ENCODE results near the gene TADA3. TPM values are rescaled to one million over a fixed set of nuclear protein-coding genes. Genes with fewer than 3 reads are reported as not detected.

The TADA3 gene
- total RNA-seq, 4 donors from 2014 or later: 45.0 to 61.1 (median 52.2) TPM

DNA sequence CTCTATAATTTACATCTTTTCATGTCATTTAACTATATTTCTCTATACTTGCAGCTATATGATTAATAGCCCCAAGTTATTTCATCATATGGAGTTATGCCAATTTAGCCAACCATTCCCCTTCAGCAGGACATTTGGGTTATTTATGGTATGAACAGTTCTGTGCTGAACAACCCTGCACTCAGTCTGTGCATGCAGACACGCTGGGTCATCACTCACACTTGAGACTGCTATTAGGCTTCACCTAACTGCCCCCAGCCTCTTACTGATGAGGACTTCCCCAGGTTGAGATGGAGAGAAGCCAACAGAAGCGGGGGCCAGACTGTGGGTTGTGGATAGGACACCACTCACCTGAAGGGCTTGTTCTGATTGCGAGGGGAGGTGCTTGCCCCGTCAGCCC is 7.3 kb downstream of the TADA3 start:
- no peak for ATAC-seq (ENCODE audit: low FRiP score)
- DNase-seq (ENCODE audit: low spot score): no peak
- TF ChIP-seq, protein P1, sequence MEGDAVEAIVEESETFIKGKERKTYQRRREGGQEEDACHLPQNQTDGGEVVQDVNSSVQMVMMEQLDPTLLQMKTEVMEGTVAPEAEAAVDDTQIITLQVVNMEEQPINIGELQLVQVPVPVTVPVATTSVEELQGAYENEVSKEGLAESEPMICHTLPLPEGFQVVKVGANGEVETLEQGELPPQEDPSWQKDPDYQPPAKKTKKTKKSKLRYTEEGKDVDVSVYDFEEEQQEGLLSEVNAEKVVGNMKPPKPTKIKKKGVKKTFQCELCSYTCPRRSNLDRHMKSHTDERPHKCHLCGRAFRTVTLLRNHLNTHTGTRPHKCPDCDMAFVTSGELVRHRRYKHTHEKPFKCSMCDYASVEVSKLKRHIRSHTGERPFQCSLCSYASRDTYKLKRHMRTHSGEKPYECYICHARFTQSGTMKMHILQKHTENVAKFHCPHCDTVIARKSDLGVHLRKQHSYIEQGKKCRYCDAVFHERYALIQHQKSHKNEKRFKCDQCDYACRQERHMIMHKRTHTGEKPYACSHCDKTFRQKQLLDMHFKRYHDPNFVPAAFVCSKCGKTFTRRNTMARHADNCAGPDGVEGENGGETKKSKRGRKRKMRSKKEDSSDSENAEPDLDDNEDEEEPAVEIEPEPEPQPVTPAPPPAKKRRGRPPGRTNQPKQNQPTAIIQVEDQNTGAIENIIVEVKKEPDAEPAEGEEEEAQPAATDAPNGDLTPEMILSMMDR (IDR thresholded peaks at IDR 0.05): no peak

DNA sequence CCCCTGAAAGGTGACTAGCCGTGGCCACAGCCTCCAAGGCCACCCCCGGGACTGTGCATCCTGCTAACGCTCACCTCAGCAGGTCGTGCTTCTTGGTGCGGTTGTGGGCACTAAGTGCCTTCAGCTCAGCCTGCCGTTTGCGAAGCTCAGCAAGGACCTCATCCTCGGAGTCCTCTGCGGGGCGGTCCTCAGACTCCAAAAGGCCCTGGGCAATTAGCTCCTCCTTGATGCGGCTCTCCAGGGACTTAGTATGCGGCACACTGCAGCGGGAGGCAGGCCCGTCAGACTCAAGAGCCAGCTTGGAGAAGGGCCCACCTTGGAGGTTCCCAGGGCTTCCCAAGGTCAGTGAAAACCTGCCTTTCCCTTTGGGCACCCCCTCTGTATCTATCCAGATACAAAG is 8.3 kb downstream of the TADA3 start:
- ATAC-seq (ENCODE audit: low FRiP score): no peak
- DNase-seq (ENCODE audit: low spot score): no peak
- TF ChIP-seq, protein P1 (IDR thresholded peaks at IDR 0.05): no peak

DNA sequence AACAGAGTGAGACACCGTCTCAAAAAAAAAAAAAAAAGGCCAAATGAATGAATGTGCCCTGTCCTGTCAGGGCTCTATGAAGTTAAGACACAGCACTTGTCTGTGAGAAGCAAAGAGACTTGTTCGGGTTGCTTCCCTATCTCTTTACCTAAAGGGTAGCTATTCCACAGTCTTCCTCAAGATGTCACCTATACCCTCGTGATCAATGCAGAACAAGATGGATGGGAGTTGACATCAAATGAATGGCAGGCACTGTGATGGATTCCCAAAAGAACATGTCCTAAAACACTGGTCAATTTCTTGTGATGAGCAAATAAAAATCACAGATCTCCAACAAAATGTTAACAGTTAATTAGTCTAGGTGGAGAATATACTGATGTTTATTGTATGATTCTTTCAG is 9.5 kb downstream of the TADA3 start:
- ATAC-seq (ENCODE audit: low FRiP score): no peak
- TF ChIP-seq, protein P1 (IDR thresholded peaks at IDR 0.05): no peak
- no peak for DNase-seq (ENCODE audit: low spot score)

DNA sequence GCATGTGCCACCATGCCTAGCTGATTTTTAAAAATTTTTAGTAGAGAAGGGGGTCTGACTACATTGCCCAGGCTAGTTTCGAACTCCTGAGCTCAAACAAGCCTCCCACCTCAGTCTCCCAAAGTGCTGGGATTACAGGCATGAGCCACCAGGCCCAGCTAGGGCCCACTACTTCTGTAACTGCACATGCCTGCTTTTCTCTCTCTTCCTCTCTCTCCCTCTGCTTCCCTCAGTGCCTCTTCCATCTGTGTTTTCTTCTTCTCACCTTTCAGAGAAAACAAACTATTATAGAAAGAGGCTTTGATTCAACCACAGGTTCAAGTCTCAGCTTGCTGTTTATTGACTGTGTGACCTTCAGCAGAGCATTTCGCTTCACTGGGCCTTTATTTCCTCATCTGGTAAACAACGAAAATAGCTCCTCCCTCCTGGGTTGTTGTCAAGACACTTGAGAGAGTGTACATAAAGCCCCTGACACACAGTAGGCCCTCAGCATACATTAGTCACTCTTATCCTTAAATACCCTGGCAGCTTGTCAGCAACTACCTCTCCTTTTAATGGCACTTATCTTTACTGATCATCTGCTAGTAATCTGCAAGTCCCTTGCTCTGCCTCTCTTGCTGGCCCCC is 10.2 kb downstream of the TADA3 start:
- no peak for DNase-seq (ENCODE audit: low spot score)
- ATAC-seq (ENCODE audit: low FRiP score): no peak
- TF ChIP-seq, protein P1 (IDR thresholded peaks at IDR 0.05): no peak

DNA sequence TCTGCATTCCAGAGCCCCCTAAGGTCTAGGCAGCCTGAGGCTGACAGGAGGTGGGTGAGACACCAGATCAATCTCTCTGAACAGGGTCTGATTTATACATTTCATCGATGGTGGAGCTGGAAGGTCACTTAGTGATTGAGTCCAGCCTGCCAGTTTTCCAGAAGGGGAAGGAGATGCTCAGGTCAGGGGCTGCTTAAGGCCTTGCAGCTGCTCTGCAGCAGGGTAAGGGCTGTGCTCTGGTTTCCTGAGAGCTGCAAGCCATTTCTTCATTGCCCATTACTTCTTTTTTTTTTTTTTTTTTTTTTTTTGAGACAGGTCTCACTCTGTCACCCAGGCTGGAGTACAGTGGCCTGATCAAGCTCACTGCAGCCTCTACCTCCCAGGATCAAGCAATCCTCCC is 10.7 kb downstream of the TADA3 start:
- ATAC-seq (ENCODE audit: low FRiP score) (no peak), DNase-seq (ENCODE audit: low spot score) (no peak)
- TF ChIP-seq, protein P1 (IDR thresholded peaks at IDR 0.05): no peak

DNA sequence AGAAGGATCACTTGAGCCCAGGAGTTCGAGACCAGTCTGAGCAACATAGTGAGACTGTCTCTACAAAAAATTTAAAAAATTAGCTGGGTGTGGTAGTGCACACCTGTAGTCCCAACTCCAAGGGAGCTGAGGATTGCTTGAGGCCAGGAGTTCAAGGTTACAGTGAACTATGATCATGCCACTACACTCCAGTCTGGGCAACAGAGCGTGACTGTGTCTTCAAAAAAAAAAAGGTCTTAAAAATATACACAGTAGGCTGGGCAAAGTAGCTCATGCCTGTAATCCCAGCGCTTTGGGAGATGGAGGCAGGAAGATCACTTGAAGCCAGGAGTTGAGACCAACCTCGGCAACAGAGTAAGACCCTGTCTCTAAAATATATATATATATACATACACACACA is 11.4 kb downstream of the TADA3 start:
- TF ChIP-seq, protein P1 (IDR thresholded peaks at IDR 0.05): no peak
- ATAC-seq (ENCODE audit: low FRiP score) (no peak), DNase-seq (ENCODE audit: low spot score) (no peak)

DNA sequence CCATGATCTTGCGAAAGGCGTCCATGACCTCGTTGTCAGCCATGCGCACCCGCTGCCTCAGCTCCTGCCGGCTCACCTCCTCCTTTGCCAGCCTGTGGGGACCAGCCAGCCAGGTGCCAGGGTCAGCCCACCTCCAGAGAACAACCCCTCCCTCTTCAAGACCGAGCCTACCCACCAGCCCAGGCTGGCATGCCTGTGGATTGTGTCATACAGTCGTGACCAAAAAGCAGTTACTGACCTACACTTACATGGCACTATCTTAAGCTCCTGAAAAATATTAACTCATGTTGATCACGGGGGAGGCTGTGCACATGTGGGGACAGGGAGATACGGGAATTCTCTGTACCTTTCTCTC is 11.8 kb downstream of the TADA3 start:
- no peak for DNase-seq (ENCODE audit: low spot score)
- TF ChIP-seq, protein P1 (IDR thresholded peaks at IDR 0.05): no peak
- no peak for ATAC-seq (ENCODE audit: low FRiP score)

All from omental fat pad (tissue), 4 donors.